GM10847 (cell line): ENCODE results near the gene FAM168B.

Experiments used
- POLR2A ChIP-seq: IDR thresholded peaks from 2 replicates; pipeline ENCODE4 v1.6.1; 2011; ENCODE audit not compliant: insufficient read length; ENCODE audit errors: extremely low read depth

Gene FAM168B

DNA sequence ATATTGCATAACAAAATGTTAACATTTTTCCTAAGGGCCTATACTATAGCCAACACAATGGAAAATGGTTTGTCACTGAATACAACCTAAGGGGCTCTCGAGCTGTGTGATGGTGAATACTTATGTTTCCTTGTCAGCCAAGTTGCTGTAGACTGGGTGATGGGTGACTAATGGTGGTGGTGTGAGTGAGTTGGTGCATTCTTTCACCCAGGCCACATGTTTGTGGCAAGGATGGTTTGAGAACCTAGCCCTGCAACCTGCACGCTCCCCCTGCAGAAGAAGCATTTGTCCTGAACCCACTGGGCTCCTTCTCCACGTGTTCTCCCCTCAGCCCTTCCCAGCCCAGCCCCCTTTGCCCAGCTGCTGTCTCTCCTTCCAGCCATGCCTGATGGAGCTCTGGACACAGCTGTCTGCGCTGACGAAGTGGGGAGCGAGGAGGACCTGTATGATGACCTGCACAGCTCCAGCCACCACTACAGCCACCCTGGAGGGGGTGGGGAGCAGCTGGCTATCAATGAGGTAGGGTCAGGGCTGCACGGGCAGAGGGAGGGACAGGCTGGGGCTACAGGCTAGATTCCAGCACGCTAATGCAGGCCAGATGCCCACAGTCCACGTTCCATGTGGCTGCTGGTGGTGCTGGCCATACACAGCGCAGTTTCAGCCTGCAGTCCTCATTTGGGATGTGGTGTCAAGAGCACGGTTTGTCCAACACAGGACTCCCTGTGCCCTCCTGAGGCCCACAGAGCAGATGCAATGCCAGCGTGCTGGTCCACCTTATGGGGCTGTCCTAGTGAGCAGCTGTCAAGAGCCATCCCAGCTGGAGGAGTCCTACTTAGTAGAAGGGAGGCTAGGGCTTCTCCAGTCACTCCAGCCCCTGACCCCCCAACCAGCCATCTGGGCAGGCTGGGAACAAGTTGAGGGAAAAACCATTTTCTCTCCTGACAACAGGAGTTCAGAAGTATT, 65.4 kb downstream of the FAM168B start:
- no peak for TF ChIP-seq POLR2A

DNA sequence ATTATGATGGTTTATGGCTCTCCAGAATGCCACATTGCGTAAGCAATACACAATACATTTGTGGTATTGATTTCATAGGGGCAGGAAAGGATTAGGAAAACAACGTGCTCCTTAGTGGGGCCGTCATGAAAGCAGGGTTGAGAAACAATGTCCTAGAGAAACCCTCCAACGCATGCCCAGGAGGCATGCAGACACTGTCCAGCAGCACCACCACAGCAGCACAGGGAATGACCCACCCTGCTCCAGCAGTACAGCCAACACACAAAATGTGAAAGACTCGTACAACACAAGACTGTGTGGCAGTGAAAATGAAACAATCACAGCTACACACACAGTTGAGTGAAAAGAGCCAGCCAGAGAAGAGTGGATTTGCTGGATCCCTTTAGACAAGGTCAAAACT, 66.3 kb downstream of the FAM168B start:
- no peak for TF ChIP-seq POLR2A

DNA sequence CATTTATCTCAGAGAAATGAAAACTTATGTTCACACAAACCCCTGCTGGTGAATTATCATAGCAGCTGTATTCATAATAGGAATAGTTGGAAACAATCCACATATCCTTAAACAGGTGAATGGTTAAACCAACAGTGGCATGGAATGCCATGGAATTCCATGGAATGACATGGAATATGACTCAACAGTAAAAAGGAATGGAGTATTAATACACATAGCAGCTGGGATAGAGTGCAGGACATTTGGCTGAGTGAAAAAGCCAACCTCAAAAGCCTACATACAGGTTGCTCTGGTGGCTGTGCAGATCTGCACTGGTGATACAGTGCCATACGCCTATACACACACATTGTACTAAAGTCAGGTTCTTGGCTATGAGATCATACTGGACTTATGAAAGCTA, 69.5 kb downstream of the FAM168B start:
- no peak for TF ChIP-seq POLR2A

DNA sequence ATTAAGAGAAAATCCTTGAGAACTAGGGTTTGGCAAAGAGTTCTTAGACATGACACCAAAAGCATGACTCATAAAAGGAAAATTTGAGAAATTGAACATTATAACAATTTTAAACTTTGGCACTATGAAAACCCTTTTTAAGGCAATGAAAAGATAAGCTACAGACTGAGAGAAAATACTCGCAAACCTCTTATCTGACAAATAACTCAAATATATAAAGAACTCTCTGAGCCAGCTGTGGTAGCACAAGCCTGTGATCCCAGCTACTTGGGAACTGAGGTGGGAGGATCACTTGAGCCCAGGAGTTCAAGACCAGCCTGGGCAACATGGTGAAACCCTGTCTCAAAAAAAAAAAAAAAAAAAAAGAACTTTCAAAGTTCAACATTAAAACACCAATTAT, 70.5 kb downstream of the FAM168B start:
- no peak for TF ChIP-seq POLR2A

DNA sequence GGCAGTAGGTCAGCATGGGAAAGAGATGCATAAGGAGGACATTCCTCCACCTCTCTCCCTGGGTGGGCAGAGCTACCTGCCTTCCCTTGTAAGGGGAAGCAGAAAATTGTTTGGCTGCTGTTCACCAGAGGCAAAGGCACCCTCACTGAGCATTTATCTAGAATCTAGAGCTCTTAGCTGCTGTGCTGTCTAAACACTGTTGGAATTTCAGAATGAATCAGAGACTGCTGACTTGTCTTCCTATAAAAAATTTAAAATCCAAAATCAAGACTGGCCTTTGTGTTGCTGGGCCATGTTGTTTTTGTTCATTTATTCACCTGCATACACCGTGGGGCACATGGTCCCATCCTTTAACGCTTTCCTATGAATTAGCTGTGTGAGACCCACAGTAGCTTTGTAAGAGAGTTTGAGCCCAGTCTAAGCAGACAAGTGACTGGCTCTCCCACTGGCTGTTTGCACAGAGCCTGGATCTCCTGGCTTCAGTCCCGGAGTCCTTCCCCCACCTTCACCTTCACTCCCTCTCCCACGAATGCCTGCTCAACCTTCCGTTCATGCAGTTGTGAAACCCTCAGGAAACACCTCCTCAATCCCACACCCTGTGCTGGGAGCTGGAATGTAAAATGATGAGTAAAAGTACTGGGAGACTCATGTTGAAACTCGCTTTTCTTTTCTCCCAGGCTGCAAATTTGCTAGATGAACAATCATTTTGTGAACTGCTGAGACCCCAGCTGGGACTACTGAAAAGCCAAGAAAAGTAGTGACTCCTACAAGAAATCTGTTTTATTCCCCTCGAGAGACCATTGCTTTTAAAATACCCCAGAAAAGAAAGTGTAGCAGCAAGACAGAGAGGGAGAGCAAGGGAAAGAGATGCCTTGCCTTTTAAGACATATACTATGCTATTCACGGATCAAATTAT, 76.2 kb downstream of the FAM168B start:
- no peak for TF ChIP-seq POLR2A

DNA sequence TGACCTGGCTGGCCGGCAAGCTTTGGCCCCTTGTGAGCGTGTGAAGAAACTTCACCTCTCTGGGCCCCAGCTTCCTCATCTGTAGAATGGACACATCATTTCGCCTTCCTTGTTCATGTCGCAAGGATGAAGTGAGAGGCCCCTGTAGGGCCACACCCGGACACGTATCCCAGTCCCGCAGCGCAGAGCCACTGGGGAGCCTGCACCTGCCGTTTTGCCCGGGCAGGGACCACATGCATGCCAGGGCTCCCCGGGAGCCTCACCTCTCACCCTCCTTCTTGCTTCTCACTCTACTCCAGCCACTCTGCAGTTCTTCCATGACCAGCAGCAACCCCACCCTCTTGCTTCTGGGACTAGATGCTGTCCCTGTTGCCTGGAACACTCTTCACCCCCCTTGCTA, 77.5 kb downstream of the FAM168B start:
- no peak for TF ChIP-seq POLR2A

DNA sequence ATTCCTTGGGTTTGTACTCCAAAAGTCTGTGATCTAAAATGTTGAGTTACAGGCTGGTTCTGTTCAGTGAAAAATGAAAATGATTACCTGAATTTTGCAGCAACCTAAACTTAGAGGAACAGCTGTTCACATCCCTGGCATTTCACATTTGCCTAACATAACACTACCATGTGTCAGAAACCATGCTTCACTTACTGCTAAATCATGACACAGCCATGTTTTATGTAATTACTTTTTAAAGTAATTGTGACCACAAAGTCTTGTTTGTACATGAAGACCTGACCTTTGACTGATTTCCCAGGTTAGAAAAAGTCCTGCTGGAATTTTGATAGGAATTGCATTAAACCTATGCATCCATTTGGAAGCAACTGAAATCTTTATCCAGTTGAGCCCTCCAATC, 79.1 kb downstream of the FAM168B start:
- TF ChIP-seq POLR2A = no peak

DNA sequence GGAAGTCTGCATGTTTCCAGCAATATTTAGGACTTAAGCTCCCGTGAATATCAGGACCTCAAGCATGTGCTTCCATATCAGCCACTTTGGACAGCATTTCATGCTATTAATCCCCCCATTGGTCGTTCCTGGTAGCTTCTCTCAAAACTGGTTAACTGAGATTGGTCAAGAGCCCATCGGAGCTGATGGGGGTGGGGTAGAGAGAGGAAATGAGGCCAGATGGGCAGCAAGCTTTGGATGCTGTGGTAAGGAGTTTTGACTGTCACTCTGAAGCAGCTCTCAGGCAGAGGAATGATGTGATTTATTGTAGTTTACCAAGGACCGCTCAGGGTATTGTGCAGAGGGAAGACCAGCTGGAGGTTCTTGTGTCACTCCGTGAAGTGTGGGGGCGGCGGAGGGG, 81.8 kb downstream of the FAM168B start:
- TF ChIP-seq POLR2A = no peak

DNA sequence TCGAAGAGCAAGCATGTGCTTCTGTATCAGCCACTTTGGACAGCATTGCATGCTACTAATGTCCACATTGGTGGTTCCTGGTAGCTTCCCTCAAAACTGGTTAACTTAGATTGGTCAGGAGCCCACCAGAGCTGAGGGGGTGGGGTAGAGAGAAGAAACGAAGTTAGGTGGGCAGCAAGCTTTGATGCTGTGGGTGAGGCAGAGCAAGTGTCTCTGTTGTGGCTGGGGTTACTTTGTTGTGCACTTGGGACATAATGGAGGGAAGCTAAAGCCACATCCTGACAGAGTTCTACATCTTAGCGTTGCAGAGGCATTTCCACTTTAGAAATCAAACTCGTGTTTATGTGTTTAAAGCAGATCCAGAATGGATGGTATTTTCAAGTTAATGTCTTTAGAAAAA, 82.7 kb downstream of the FAM168B start:
- no peak for TF ChIP-seq POLR2A

DNA sequence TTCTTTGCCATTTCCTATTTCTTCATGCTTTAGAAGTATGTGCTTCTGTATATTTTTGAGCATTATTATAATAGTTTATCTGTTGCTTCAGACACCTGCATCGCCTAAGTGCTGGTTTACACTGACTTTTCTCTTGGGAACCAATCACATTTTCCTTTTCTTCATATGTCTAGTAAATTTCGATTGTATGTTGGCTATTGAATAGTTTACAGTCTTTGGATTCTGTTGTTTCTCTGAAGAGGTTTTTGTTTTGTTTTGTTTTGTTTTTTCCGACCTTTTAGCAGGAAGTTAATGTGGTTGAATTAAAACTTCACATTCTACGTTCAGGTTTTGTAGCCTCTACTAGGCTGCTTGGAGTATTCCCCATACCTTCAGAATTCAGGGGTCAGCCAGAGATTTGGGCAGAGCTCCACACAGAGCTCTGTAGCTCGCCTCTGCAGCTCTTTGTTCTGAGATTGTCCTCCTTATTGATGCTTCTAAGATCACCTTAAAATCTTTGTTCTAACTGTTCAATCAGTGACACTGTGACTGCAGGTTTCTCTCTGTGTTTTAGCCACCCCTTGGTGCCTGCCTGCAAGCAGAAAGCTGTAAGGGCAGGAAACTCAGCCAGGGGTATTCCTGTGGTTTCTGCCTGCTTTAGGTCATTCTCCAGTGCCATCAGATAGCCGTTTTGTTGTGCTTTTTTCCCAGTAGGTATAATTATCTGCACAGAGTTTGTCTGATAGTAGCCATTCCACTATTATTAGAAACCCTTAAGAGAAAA, 83.4 kb downstream of the FAM168B start:
- TF ChIP-seq POLR2A = no peak

DNA sequence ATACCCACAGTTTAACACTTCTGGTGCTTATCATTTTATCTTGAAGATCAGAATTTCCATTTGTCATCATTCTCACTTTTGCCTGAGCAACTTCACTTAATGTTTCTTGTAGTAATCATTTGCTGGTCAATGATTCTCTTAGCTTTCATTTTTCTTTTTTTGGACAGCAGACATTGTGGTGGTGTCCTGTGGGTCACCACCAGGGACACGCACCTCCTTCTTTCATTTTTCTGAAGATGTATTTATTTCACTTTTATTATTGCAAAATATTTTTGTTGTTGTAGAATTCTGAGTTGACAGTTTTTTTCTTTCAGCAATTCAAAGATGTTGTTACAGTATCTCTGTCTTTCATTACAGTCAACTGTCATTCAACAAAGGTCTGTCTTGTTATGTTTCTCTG, 84.3 kb downstream of the FAM168B start:
- no peak for TF ChIP-seq POLR2A

DNA sequence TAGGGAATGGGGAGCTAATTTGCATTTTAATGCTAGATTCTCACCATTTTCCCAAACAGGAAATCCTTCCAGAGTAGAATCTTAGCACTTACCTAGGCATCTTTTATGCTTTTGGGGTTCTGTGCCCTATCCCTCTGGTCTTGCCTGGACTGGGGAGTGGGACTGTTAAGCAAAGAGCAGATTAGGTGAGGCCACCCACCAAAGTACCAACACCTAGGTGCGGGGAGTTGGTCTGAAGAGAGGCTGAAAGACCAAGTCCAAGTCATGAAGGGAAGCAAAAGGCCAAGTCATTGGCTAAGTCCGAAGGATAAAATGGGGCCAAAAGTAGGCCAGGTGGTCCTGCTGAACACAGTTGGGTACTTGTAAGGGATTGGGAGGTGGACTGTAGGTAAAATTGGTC, 86.7 kb downstream of the FAM168B start:
- TF ChIP-seq POLR2A = no peak

DNA sequence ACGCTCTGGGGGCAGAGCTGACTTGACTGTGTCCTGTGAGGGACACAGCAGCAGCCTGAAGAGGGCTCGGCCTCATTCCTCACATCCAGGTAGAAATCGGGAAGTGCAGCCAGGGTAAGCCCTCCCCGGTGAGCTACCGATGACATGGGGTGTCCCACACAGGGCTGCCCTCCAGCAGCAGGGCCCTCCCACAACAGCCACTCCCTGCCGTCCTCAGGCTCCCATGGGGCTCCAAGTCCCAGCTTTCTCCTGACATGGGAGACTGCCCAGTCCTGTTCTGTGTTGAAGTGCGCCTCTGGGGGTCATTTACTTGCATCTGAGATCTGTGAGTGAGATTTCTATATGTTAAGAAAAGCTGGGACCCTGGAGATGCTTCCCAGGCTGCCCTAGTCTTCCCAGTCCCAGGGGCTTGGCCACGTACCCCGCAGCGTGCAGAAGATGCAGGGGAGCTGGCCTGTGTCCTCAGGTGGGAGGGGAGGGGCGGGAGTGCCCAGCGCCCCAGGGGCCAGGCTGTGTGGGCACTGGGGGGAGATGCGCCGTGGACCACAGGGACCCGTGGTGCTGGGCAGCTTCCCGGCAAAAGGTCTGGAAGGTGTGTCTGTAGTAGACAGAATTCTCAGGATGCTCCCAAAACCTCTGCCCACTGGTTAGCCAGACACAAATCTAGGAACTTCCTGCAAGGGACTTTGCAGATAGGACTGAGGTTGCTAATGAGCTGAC, 87.9 kb downstream of the FAM168B start:
- TF ChIP-seq POLR2A = no peak

DNA sequence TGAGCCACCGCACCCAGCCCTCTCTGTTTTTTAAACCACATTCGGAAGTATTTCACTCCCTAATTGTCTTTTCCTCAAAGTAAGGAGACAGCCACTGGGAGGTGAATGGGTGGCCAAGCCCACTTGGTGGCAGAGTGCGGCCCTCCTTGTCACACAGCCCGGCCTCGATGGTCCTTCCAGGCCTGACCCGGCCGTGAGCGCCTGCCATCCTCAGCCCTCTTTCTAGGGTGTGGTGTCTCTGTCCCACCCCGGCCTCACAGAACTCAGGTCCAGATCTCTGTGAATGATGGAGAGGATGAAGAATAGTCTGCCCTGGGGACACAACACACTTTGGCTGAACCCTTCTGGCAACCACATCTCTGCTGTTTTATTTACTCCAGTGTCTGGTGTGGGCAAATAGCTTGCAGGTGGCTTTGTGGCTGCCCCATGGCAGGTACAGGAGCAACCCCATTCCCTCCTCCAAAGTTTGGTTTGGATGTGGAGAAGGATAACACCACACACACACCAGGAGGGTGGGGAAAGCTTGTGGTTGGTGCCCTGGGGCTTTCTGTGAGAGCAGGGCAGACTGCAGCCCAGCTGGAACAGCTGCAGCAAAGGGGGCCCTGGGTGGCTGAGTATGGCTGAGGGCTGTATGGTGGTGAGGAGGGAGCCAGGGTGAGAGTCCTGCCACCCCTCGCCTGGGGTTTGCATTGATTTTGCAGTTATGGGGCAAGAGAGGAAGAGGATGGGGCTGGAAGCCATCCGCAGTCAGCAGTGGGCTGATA, 88.6 kb downstream of the FAM168B start:
- no peak for TF ChIP-seq POLR2A
